Urinary bladder (tissue), 4 donors: ENCODE results near the gene ZNF527. TPM values are rescaled to one million over a fixed set of nuclear protein-coding genes. Genes with fewer than 3 reads are reported as not detected.
"Not testable (repeated sequence)": the region's sequence is repeated elsewhere in the genome, so short reads cannot be mapped to it uniquely, and the experiment has no call there.

Source experiments
- DNase-seq: peaks from one replicate; pipeline ENCODE4 v3.0.0-alpha.2; 2015; ENCODE audit errors: extremely low spot score
- H3K27ac ChIP-seq: one replicate; pipeline ENCODE4 v1.5.1; 2013; ENCODE audit warnings: low read depth, mild to moderate bottlenecking, moderate library complexity
- H3K36me3 ChIP-seq: one replicate; pipeline ENCODE4 v1.6.1; 2013; ENCODE audit warnings: mild to moderate bottlenecking, moderate library complexity; ENCODE audit not compliant: insufficient read depth
- H3K4me1 ChIP-seq: one replicate; pipeline ENCODE4 v1.6.1; 2013; ENCODE audit warnings: mild to moderate bottlenecking, moderate library complexity; ENCODE audit not compliant: insufficient read depth
- H3K4me3 ChIP-seq: one replicate; pipeline ENCODE4 v1.5.1; 2013; ENCODE audit warnings: low read depth, low read length
- WGBS: extraction: QIAGEN DNeasy Blood & Tissue Kit; methylation state at CpG from one replicate; pipeline ENCODE4 v1.1.7; 2013; 5-methylcytosine and 5-hydroxymethylcytosine counted together
- polyA plus RNA-seq: library from polyadenylated mRNA; stranded (reverse); fragments of 200-250 nt; gene quantifications from one replicate; pipeline ENCODE4 v1.2.3, GENCODE V29; 2013
- total RNA-seq: library from RNA; depleted of rRNA; stranded (reverse); fragments of >200 nt; gene quantifications from one replicate; pipeline ENCODE4 v1.2.3, GENCODE V29; 2014
- donor health status: healthy with polysubstance abuse.
- donor health status: healthy.

Gene ZNF527
- total RNA-seq (17.2 TPM), polyA plus RNA-seq (5.3 TPM)

- Histone ChIP-seq H3K36me3 (no peaks in the 10 kb centered on the region), H3K4me3 (peak within 1 kb of the TSS; percentile 61), H3K4me1 (no peaks in the 10 kb centered on the region), H3K27ac (peak within 1 kb of the TSS; percentile 79)
- peak; percentile 94 for DNase-seq
- under 1% methylated on average over 58 of the region's 58 CpGs for WGBS
Observed at GRCh38 chr19:37370880-37371661, at the start of gene ZNF527. ZNF527 (plus strand) TSS chr19:37371099; CDS start chr19:37374199, 3,100 bp downstream.

- 64% methylated on average over 1 of the region's 1 CpG for WGBS
- Histone ChIP-seq H3K36me3 (peaks cover 2% of the 10 kb centered on the region), H3K4me3 (no peak overlapping the region), H3K4me1 (no peaks in the 10 kb centered on the region), H3K27ac (no peak overlapping the region)
- no peak for DNase-seq
Observed at GRCh38 chr19:37329686-37330085, 41.2 kb upstream of the ZNF527 start.

- no peaks in the 10 kb centered on the region for H3K36me3 ChIP-seq
- no peak for DNase-seq
- no peak overlapping the region for H3K27ac ChIP-seq
- no peak overlapping the region for H3K4me3 ChIP-seq
- H3K4me1 ChIP-seq, result no peaks in the 10 kb centered on the region
Observed at GRCh38 chr19:37332839-37333238, 38.1 kb upstream of the ZNF527 start.

GRCh38 chr19:37333457-37333856 is 37.4 kb upstream of the ZNF527 start:
- WGBS, result 21% methylated on average over 1 of the region's 1 CpG
- Histone ChIP-seq H3K4me3 (no peak overlapping the region), H3K4me1 (no peaks in the 10 kb centered on the region), H3K36me3 (no peaks in the 10 kb centered on the region), H3K27ac (no peak overlapping the region)
- DNase-seq, result no peak

- Histone ChIP-seq H3K4me3 (peak overlapping the region; percentile 55), H3K36me3 (no peaks in the 10 kb centered on the region), H3K4me1 (no peaks in the 10 kb centered on the region), H3K27ac (peak overlapping the region; percentile 55)
- peak; percentile 93 for DNase-seq
- WGBS, result 4% methylated on average over 50 of the region's 50 CpGs
Observed at GRCh38 chr19:37334179-37335071, 36.5 kb upstream of the ZNF527 start.

GRCh38 chr19:37342753-37343152 is 28.1 kb upstream of the ZNF527 start:
- H3K36me3 ChIP-seq, result no peaks in the 10 kb centered on the region
- WGBS, result 95% methylated on average over 5 of the region's 5 CpGs

GRCh38 chr19:37346091-37346490 is 24.8 kb upstream of the ZNF527 start:
- Histone ChIP-seq H3K4me1 (no peaks in the 10 kb centered on the region), H3K36me3 (no peaks in the 10 kb centered on the region), H3K27ac (no peak overlapping the region), H3K4me3 (no peak overlapping the region)
- WGBS, result 50% methylated on average over 6 of the region's 6 CpGs
- no peak for DNase-seq

More at GRCh38 chr19:37342753-37343152, 28.1 kb upstream of the ZNF527 start:
- Histone ChIP-seq H3K4me3 (no peak overlapping the region), H3K27ac (no peak overlapping the region), H3K4me1 (no peaks in the 10 kb centered on the region)
- DNase-seq, result no peak

- H3K4me3 ChIP-seq, result no peak overlapping the region
- H3K4me1 ChIP-seq, result no peaks in the 10 kb centered on the region
- WGBS, result 96% methylated on average over 3 of the region's 3 CpGs
- DNase-seq, result no peak
- H3K27ac ChIP-seq, result no peak overlapping the region
- H3K36me3 ChIP-seq, result no peaks in the 10 kb centered on the region
Observed at GRCh38 chr19:37348060-37348459, 22.8 kb upstream of the ZNF527 start.

GRCh38 chr19:37353968-37354367 is 16.9 kb upstream of the ZNF527 start:
- H3K4me3 ChIP-seq, result no peak overlapping the region
- DNase-seq, result no peak
- H3K27ac ChIP-seq, result no peak overlapping the region
- peaks cover 3% of the 10 kb centered on the region for H3K36me3 ChIP-seq
- H3K4me1 ChIP-seq, result no peaks in the 10 kb centered on the region

- WGBS, result 96% methylated on average over 4 of the region's 4 CpGs
Observed at GRCh38 chr19:37355901-37356300, 15.0 kb upstream of the ZNF527 start.

GRCh38 chr19:37361994-37362393 is 8.9 kb upstream of the ZNF527 start:
- H3K4me3 ChIP-seq, result no peak overlapping the region
- no peak overlapping the region for H3K27ac ChIP-seq
- no peaks in the 10 kb centered on the region for H3K4me1 ChIP-seq
- no peak for DNase-seq
- 60% methylated on average over 1 of the region's 1 CpG for WGBS
- peaks cover 8% of the 10 kb centered on the region for H3K36me3 ChIP-seq

More at GRCh38 chr19:37355901-37356300, 15.0 kb upstream of the ZNF527 start:
- Histone ChIP-seq H3K4me1 (no peaks in the 10 kb centered on the region), H3K36me3 (peaks cover 5% of the 10 kb centered on the region), H3K4me3 (no peak overlapping the region), H3K27ac (no peak overlapping the region)
- no peak for DNase-seq

GRCh38 chr19:37362733-37363132 is 8.2 kb upstream of the ZNF527 start:
- WGBS, result 94% methylated on average over 6 of the region's 6 CpGs
- Histone ChIP-seq H3K36me3 (peaks cover 8% of the 10 kb centered on the region), H3K4me1 (no peaks in the 10 kb centered on the region), H3K27ac (no peak overlapping the region), H3K4me3 (no peak overlapping the region)
- no peak for DNase-seq

- 6% methylated on average over 18 of the region's 18 CpGs for WGBS
- peak overlapping the region; percentile 12 for H3K27ac ChIP-seq
- not testable (repeated sequence) for H3K4me1 ChIP-seq, DNase-seq, H3K36me3 ChIP-seq
- peak overlapping the region; percentile 61 for H3K4me3 ChIP-seq
Observed at GRCh38 chr19:37370386-37370879, 466 bp upstream of the ZNF527 start.

GRCh38 chr19:37389234-37389633 is 18.3 kb downstream of the ZNF527 start:
- H3K4me3 ChIP-seq, result no peak overlapping the region
- WGBS, result 98% methylated on average over 4 of the region's 4 CpGs
- H3K27ac ChIP-seq, result no peak overlapping the region
- H3K36me3 ChIP-seq, result peaks cover 22% of the 10 kb centered on the region
- no peaks in the 10 kb centered on the region for H3K4me1 ChIP-seq
- no peak for DNase-seq
